GM12874 (cell line): Measurements from ENCODE around the gene PPFIA3.

Experiments used
- CTCF ChIP-seq: IDR thresholded peaks from 2 replicates; pipeline ENCODE4 v1.5.1; 2011; ENCODE audit warnings: low read depth, mild to moderate bottlenecking, control low read depth, low read length, moderate library complexity; ENCODE audit not compliant: insufficient read depth

The PPFIA3 gene

GRCh38 chr19:49084206-49085019, 34.9 kb upstream of the PPFIA3 start:
- no peak for TF ChIP-seq CTCF

- TF ChIP-seq CTCF, result no peak
Observed at GRCh38 chr19:49085020-49085867, 34.1 kb upstream of the PPFIA3 start, which contains the start of gene SNRNP70. Gene SNRNP70 (plus strand): TSS chr19:49085451. CDS start chr19:49086415, 964 bp downstream.

- no peak for TF ChIP-seq CTCF
Observed at GRCh38 chr19:49085868-49086232, 33.5 kb upstream of the PPFIA3 start.

- no peak for TF ChIP-seq CTCF
Observed at GRCh38 chr19:49086296-49086695, 33.0 kb upstream of the PPFIA3 start.

- no peak for TF ChIP-seq CTCF
Observed at GRCh38 chr19:49091391-49092038, 27.8 kb upstream of the PPFIA3 start.

- no peak for TF ChIP-seq CTCF
Observed at GRCh38 chr19:49092686-49093085, 26.7 kb upstream of the PPFIA3 start.
